CD4-positive, alpha-beta T cell (primary cell): ENCODE results near the gene SMDT1. TPM values are rescaled to one million over a fixed set of nuclear protein-coding genes. Genes with fewer than 3 reads are reported as not detected.
A peak's percentile ranks its signal among the peaks of the same experiment; 100 is the strongest.
"Not testable (repeated sequence)": the region's sequence is repeated elsewhere in the genome, so short reads cannot be mapped to it uniquely, and the experiment has no call there.

ENCODE experiments used
- ATAC-seq: fragments of 200-7000 bp; cut with Tn5 transposase; one replicate; pipeline ENCODE4 v1.10.0; 2022; ENCODE audit warnings: mild to moderate bottlenecking; ENCODE audit not compliant: poor library complexity
- CTCF ChIA-PET: fragments of 350-600 bp; sonication (Branson Sonifier 250); formaldehyde crosslinking; loops from one replicate; lab custom pipeline; 2021; ENCODE audit warnings: antibody characterized with exemption, inconsistent platforms; lab: Charles Lee
- POLR2A ChIA-PET: fragments of 350-600 bp; sonication (Branson Sonifier 250); formaldehyde crosslinking; loops from one replicate; lab custom pipeline; 2021; ENCODE audit warnings: antibody characterized with exemption, inconsistent platforms; lab: Charles Lee
- DNase-seq, 14 experiments: peaks; one replicate each; pipeline ENCODE4 v3.0.0-alpha.2; 2013 to 2020; ENCODE audit warnings: mixed read lengths in 2 of 14
- H3K27ac ChIP-seq, 2 donors: one replicate each; pipeline versions ENCODE4 v1.5.1 to v1.7.0; 2013; ENCODE audit warnings: low read length in 2 of 2, low read depth in 1 of 2, mild to moderate bottlenecking in 1 of 2
- H3K27me3 ChIP-seq, 2 experiments: 1 replicate in 1 of 2; 2 replicates in 1 of 2; pipeline versions ENCODE4 v1.6.1 to v1.7.0; 2013; ENCODE audit warnings: low read length in 2 of 2, control low read depth in 1 of 2, mild to moderate bottlenecking in 1 of 2, moderate library complexity in 1 of 2; ENCODE audit not compliant: insufficient read depth in 2 of 2, control insufficient read depth in 1 of 2
- H3K36me3 ChIP-seq: one replicate; pipeline ENCODE4 v1.6.1; 2013; ENCODE audit warnings: low read length, control low read depth; ENCODE audit not compliant: insufficient read depth
- H3K4me1 ChIP-seq: one replicate; pipeline ENCODE4 v1.6.1; 2013; ENCODE audit warnings: low read length, control low read depth; ENCODE audit not compliant: insufficient read depth
- H3K4me3 ChIP-seq: one replicate; pipeline ENCODE4 v1.5.1; 2013; ENCODE audit warnings: mild to moderate bottlenecking, low read length, moderate library complexity
- H3K9me3 ChIP-seq, 2 experiments: 1 replicate in 1 of 2; 2 replicates in 1 of 2; pipeline versions ENCODE4 v1.6.1 to v1.7.0; 2013; ENCODE audit warnings: low read length in 2 of 2, mild to moderate bottlenecking in 2 of 2, control low read depth in 1 of 2, moderate library complexity in 1 of 2; ENCODE audit not compliant: control insufficient read depth in 1 of 2, insufficient read depth in 1 of 2
- H3K27ac Mint-ChIP-seq: one replicate; pipeline ENCODE4 v1.8.0; 2020; ENCODE audit warnings: mixed read lengths
- H3K27me3 Mint-ChIP-seq: one replicate; pipeline ENCODE4 v1.8.0; 2021; ENCODE audit warnings: mixed read lengths
- H3K36me3 Mint-ChIP-seq: one replicate; pipeline ENCODE4 v1.8.0; 2021; ENCODE audit warnings: low read depth, mixed read lengths
- H3K4me1 Mint-ChIP-seq: one replicate; pipeline ENCODE4 v1.8.0; 2021; ENCODE audit warnings: low read depth, mixed read lengths
- H3K4me3 Mint-ChIP-seq: one replicate; pipeline ENCODE4 v1.8.0; 2020; ENCODE audit warnings: mild to moderate bottlenecking, mixed read lengths
- H3K9me3 Mint-ChIP-seq: one replicate; pipeline ENCODE4 v1.8.0; 2020; ENCODE audit warnings: mixed read lengths
- intact Hi-C, 2 experiments: fragments of 100-400 bp; cut with DNase I in 1 of 2; cut with micrococcal nuclease in 1 of 2; formaldehyde crosslinking; loops; one replicate each; pipeline versions ENCODE4 v1.15.1 to v1.9.0; 2023 to 2025; cut with DNase I, micrococcal nuclease
- total RNA-seq, 174 experiments: library from RNA in 2 of 174; stranded (reverse) in 2 of 174; gene quantifications; one replicate each; pipeline ENCODE4 v1.2.3 and lab custom pipeline; 2021 to 2026
- TF ChIP-seq, protein P1 (sequence below): fragments of 200-600 bp; IDR thresholded peaks from one replicate; pipeline ENCODE4 v1.8.0; 2022; ENCODE audit warnings: antibody characterized with exemption, mild to moderate bottlenecking

The SMDT1 gene
- total RNA-seq, 2 experiments from 2014 or later: 84.7 to 86.4 TPM

GRCh38 chr22:42128776-42129694 lies 49.5 kb downstream of the SMDT1 start:
- H3K4me3 ChIP-seq, CTCF ChIA-PET, POLR2A ChIA-PET, H3K27ac Mint-ChIP-seq, H3K4me1 Mint-ChIP-seq, H3K27me3 ChIP-seq, H3K27me3 Mint-ChIP-seq, H3K4me3 Mint-ChIP-seq, H3K36me3 ChIP-seq, H3K9me3 ChIP-seq, H3K9me3 Mint-ChIP-seq, ATAC-seq, H3K27ac ChIP-seq, H3K4me1 ChIP-seq, intact Hi-C loops, H3K36me3 Mint-ChIP-seq: not testable (repeated sequence)
- DNase-seq: peak in 2 of 14 experiments; percentile 28 to 42

- H3K27ac ChIP-seq, H3K27me3 Mint-ChIP-seq, H3K36me3 Mint-ChIP-seq, H3K9me3 ChIP-seq, DNase-seq, CTCF ChIA-PET, H3K27ac Mint-ChIP-seq, H3K36me3 ChIP-seq, H3K4me1 ChIP-seq, H3K4me3 ChIP-seq, H3K9me3 Mint-ChIP-seq, H3K27me3 ChIP-seq, POLR2A ChIA-PET, H3K4me1 Mint-ChIP-seq, ATAC-seq, H3K4me3 Mint-ChIP-seq: not testable (repeated sequence)
- intact Hi-C loops: loop anchor here in 1 of 2 experiments (5.0 kb wide), 1 partner anchor 33 kb away; no protein-coding TSS in a partner anchor
Measured at GRCh38 chr22:42130182-42130581, 50.7 kb downstream of the SMDT1 start.

DNA sequence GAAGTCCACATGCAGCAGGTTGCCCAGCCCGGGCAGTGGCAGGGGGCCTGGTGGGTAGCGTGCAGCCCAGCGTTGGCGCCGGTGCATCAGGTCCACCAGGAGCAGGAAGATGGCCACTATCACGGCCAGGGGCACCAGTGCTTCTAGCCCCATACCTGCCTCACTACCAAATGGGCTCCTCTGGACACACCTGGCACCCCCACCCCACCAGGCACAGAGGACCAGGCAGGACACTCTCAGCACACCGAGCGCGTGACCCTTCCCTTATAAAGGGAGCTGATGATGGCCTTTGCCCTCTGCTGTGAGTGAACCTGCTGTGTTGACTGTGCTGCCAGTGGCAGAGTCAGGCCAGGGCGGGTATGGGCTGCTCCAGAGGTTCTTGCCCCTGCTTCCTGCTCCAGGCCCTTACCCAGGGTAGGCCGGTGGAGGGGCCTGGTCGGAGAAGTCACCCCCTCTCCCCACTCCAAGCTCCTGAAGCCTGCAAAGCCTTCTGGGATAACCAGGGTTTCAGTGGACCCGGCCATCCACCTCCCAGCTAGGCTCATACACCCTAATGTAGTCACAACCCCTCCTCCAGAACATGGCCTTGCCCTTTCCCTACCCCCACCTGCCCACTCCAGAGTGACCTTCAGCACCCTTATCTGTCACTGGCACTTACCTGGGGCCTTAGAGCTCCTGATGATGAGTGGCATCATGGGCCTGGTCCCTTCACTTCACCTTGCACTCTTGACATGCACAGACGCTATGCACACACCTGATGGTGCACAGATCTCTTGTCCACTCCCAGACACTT lies 51.3 kb downstream of the SMDT1 start, which contains the start of gene CYP2D6:
TSS of gene CYP2D6 (minus strand) at position 172 of the 793 bp plus-strand sequence. CDS start at position 153, 19 bp downstream.
- H3K36me3 Mint-ChIP-seq, H3K4me3 Mint-ChIP-seq, H3K27me3 ChIP-seq, DNase-seq, H3K27ac Mint-ChIP-seq, H3K27me3 Mint-ChIP-seq, H3K36me3 ChIP-seq, CTCF ChIA-PET, H3K27ac ChIP-seq, ATAC-seq, H3K9me3 Mint-ChIP-seq, H3K9me3 ChIP-seq, H3K4me1 Mint-ChIP-seq, POLR2A ChIA-PET, H3K4me1 ChIP-seq, H3K4me3 ChIP-seq: not testable (repeated sequence)
- intact Hi-C loops: loop anchor here in 1 of 2 experiments (5.0 kb wide), 1 partner anchor 34 kb away; no protein-coding TSS in a partner anchor

DNA sequence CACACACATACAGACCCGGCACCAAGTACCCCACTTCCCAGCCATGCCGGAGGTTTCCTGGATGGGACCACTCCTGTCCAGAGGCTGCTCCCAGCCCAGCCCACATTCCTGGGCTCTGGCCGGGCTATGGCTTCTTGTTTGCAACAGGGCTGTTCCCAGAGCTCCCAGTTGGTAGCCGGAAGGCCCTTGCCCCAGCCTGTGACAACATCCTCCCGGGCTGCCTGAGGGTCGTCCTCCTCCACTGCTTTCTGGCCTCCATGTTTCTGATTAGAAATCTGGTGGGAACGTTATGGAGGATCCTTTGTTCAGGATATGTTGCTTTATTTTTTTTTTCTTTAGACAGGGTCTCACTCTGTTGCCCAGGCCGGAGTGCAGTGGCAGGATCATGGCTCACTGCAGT lies 52.1 kb downstream of the SMDT1 start:
- TF ChIP-seq, protein P1, sequence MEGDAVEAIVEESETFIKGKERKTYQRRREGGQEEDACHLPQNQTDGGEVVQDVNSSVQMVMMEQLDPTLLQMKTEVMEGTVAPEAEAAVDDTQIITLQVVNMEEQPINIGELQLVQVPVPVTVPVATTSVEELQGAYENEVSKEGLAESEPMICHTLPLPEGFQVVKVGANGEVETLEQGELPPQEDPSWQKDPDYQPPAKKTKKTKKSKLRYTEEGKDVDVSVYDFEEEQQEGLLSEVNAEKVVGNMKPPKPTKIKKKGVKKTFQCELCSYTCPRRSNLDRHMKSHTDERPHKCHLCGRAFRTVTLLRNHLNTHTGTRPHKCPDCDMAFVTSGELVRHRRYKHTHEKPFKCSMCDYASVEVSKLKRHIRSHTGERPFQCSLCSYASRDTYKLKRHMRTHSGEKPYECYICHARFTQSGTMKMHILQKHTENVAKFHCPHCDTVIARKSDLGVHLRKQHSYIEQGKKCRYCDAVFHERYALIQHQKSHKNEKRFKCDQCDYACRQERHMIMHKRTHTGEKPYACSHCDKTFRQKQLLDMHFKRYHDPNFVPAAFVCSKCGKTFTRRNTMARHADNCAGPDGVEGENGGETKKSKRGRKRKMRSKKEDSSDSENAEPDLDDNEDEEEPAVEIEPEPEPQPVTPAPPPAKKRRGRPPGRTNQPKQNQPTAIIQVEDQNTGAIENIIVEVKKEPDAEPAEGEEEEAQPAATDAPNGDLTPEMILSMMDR: no peak
- Mint-ChIP-seq H3K4me3 (no peak overlapping the region), H3K9me3 (no peaks in the 10 kb centered on the region), H3K27ac (no peak overlapping the region), H3K36me3 (no peaks in the 10 kb centered on the region), H3K27me3 (no peaks in the 10 kb centered on the region), H3K4me1 (peaks cover 9% of the 10 kb centered on the region)
- ATAC-seq (no peak), DNase-seq (no peak)
- Histone ChIP-seq H3K4me1 (no peaks in the 10 kb centered on the region), H3K27ac (no peak overlapping the region), H3K9me3 (peaks cover 0 to 6% of the 10 kb centered on the region in 2 experiments), H3K27me3 (no peaks in the 10 kb centered on the region), H3K4me3 (no peak overlapping the region), H3K36me3 (no peaks in the 10 kb centered on the region)
- ChIA-PET CTCF (no interaction called here), POLR2A (no interaction called here)
- intact Hi-C loops: loop anchor here in 1 of 2 experiments (5.0 kb wide), 1 partner anchor 34 kb away; no protein-coding TSS in a partner anchor
